ENCODE results near the gene RNFT2. TPM values are rescaled to one million over a fixed set of nuclear protein-coding genes. Genes with fewer than 3 reads are reported as not detected.

RNFT2 gene
- polyA plus RNA-seq, 1 donor (not counting 4 experiments of a cell fraction or from before 2014, with no cell fraction given): 0.96 TPM

- H3K79me2 ChIP-seq (ENCODE audit: control insufficient read depth, insufficient read depth, low read length): no peaks in the 10 kb centered on the region
- H3K9me1 ChIP-seq (ENCODE audit: control insufficient read depth, extremely low read depth, insufficient read depth, low read length): no peaks in the 10 kb centered on the region
- dilution Hi-C loops (cut with MboI; ENCODE audit: extremely low pct_ligation_motif_present, low sequenced_read_pairs): no loop called here
- DNase-seq (ENCODE audit: low read depth, low spot score) (no peak), FAIRE-seq (no peak)
- H3K27ac ChIP-seq (ENCODE audit: control insufficient read depth, insufficient read depth, low read length): no peak overlapping the region
- H3K4me3 ChIP-seq (ENCODE audit: control insufficient read depth in 2 of 3, extremely low read depth in 1 of 3, insufficient read depth in 2 of 3, low read depth in 1 of 3, low read length in 3 of 3): no peak overlapping the region
- no peaks in the 10 kb centered on the region for H3K27me3 ChIP-seq (ENCODE audit: control insufficient read depth, extremely low read depth, insufficient read depth, low read length)
- no peak overlapping the region for H2AFZ ChIP-seq (ENCODE audit: control insufficient read depth, low read length)
- no peaks in the 10 kb centered on the region for H3K36me3 ChIP-seq (ENCODE audit: control insufficient read depth in 2 of 2, extremely low read depth in 1 of 2, insufficient read depth in 2 of 2, low read length in 2 of 2)
- H3K4me2 ChIP-seq (ENCODE audit: control insufficient read depth, extremely low read depth, insufficient read depth, low read depth, low read length): no peak overlapping the region
- peaks cover 4% of the 10 kb centered on the region for H3K4me1 ChIP-seq (ENCODE audit: control insufficient read depth, extremely low read depth, insufficient read depth, low read length)
- no peak for TF ChIP-seq EZH2 (IDR thresholded peaks at IDR 0.05; ENCODE audit: low read length)
- no peak for TF ChIP-seq CTCF (optimal IDR thresholded peaks at IDR 0.05 in 1 of 3, IDR thresholded peaks at IDR 0.05 in 1 of 3, conservative IDR thresholded peaks at IDR 0.05 in 1 of 3; ENCODE audit: extremely low read depth in 1 of 3, insufficient read depth in 2 of 3, low read length in 3 of 3)
- no peak overlapping the region for H3K9ac ChIP-seq (ENCODE audit: control insufficient read depth, extremely low read depth, insufficient read depth, low read length)
- no peaks in the 10 kb centered on the region for H3K9me3 ChIP-seq (ENCODE audit: control insufficient read depth, low read depth, low read length)
- no peaks in the 10 kb centered on the region for H4K20me1 ChIP-seq (ENCODE audit: control insufficient read depth, extremely low read depth, insufficient read depth, low read length)
Measured at GRCh38 chr12:116867523-116867922, 129.4 kb downstream of the RNFT2 start.

DNA sequence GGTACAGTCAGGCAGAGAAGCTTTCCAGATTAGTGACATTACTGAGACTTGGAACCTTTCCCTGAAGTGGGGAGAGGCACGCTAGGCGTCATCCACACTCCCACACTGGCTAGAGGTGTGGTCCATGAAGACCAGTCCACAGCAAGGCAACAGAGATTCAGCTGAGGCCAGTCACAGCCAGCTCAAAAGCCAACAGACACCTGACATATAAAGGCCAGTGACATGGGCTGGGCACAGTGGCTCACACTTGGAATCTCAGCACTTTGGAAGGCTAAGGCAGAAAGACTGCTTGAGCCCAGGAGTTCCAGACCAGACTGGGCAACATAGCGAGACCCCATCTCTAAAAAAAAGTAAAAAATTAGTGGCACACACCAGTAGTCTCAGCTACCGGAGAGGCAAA is 132.2 kb downstream of the RNFT2 start:
- DNase-seq (ENCODE audit: low read depth, low spot score) (no peak), FAIRE-seq (no peak)
- H3K4me3 ChIP-seq (ENCODE audit: control insufficient read depth in 2 of 3, extremely low read depth in 1 of 3, insufficient read depth in 2 of 3, low read depth in 1 of 3, low read length in 3 of 3): no peak overlapping the region
- no peak overlapping the region for H3K4me2 ChIP-seq (ENCODE audit: control insufficient read depth, extremely low read depth, insufficient read depth, low read depth, low read length)
- no peaks in the 10 kb centered on the region for H3K79me2 ChIP-seq (ENCODE audit: control insufficient read depth, insufficient read depth, low read length)
- H3K27me3 ChIP-seq (ENCODE audit: control insufficient read depth, extremely low read depth, insufficient read depth, low read length): no peaks in the 10 kb centered on the region
- no peak overlapping the region for H3K9ac ChIP-seq (ENCODE audit: control insufficient read depth, extremely low read depth, insufficient read depth, low read length)
- no peaks in the 10 kb centered on the region for H3K36me3 ChIP-seq (ENCODE audit: control insufficient read depth in 2 of 2, extremely low read depth in 1 of 2, insufficient read depth in 2 of 2, low read length in 2 of 2)
- TF ChIP-seq EZH2 (IDR thresholded peaks at IDR 0.05; ENCODE audit: low read length): no peak
- TF ChIP-seq CTCF (optimal IDR thresholded peaks at IDR 0.05 in 1 of 3, IDR thresholded peaks at IDR 0.05 in 1 of 3, conservative IDR thresholded peaks at IDR 0.05 in 1 of 3; ENCODE audit: extremely low read depth in 1 of 3, insufficient read depth in 2 of 3, low read length in 3 of 3): no peak
- no peaks in the 10 kb centered on the region for H3K4me1 ChIP-seq (ENCODE audit: control insufficient read depth, extremely low read depth, insufficient read depth, low read length)
- peaks cover 4% of the 10 kb centered on the region for H3K9me3 ChIP-seq (ENCODE audit: control insufficient read depth, low read depth, low read length)
- H2AFZ ChIP-seq (ENCODE audit: control insufficient read depth, low read length): no peak overlapping the region
- no peaks in the 10 kb centered on the region for H3K9me1 ChIP-seq (ENCODE audit: control insufficient read depth, extremely low read depth, insufficient read depth, low read length)
- H3K27ac ChIP-seq (ENCODE audit: control insufficient read depth, insufficient read depth, low read length): no peak overlapping the region
- dilution Hi-C loops (cut with MboI; ENCODE audit: extremely low pct_ligation_motif_present, low sequenced_read_pairs): no loop called here
- H4K20me1 ChIP-seq (ENCODE audit: control insufficient read depth, extremely low read depth, insufficient read depth, low read length): no peaks in the 10 kb centered on the region

All from keratinocyte (primary cell).